Measurements from ENCODE around the gene EHD2.
"Not testable (repeated sequence)": the region's sequence is repeated elsewhere in the genome, so short reads cannot be mapped to it uniquely, and the experiment has no call there.

EHD2 gene

DNA sequence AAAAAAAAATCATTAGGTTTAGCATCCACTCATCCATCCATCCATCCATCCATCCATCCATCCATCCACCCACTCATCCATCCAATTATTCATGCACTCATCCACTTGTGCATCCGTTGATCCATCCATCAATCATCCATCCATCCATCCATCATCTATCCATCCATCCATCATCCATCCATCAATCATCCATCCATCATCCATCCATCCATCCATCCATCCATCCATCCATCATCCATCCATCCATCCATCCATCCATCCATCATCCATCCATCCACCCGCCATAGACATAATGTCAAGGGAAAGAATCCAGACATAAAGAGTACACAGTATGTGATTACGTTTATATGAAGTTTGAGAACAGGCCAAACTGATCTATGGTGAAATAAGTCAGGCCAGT lies 56.3 kb downstream of the EHD2 start:
- DNase-seq (ENCODE audit: low read depth) = no peak
- H3K4me3 ChIP-seq (ENCODE audit: low read length) = no peak overlapping the region
- TF ChIP-seq, protein P1, sequence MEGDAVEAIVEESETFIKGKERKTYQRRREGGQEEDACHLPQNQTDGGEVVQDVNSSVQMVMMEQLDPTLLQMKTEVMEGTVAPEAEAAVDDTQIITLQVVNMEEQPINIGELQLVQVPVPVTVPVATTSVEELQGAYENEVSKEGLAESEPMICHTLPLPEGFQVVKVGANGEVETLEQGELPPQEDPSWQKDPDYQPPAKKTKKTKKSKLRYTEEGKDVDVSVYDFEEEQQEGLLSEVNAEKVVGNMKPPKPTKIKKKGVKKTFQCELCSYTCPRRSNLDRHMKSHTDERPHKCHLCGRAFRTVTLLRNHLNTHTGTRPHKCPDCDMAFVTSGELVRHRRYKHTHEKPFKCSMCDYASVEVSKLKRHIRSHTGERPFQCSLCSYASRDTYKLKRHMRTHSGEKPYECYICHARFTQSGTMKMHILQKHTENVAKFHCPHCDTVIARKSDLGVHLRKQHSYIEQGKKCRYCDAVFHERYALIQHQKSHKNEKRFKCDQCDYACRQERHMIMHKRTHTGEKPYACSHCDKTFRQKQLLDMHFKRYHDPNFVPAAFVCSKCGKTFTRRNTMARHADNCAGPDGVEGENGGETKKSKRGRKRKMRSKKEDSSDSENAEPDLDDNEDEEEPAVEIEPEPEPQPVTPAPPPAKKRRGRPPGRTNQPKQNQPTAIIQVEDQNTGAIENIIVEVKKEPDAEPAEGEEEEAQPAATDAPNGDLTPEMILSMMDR (conservative IDR thresholded peaks at IDR 0.05; ENCODE audit: low read depth, low read length) = no peak

DNA sequence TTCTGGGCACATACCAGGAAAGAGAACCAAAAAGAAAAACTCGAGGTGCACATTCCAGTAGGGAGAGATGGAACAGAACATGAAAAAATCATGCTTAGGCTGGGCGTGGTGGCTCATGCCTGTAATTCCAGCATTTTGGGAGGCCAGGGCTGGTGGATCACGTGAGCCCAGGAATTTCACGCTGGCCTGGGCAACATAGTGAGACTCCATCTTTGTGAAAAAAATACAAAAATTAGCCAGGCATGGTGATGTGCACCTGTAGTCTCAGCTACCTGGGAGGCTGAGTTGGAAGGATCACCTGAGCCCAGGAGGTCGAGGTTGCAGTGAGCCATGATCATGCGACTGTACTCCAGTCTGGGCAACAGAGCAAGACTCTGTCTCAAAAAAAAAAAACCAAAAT lies 58.1 kb downstream of the EHD2 start:
- H3K4me3 ChIP-seq (ENCODE audit: low read length); DNase-seq (ENCODE audit: low read depth): not testable (repeated sequence)

DNA sequence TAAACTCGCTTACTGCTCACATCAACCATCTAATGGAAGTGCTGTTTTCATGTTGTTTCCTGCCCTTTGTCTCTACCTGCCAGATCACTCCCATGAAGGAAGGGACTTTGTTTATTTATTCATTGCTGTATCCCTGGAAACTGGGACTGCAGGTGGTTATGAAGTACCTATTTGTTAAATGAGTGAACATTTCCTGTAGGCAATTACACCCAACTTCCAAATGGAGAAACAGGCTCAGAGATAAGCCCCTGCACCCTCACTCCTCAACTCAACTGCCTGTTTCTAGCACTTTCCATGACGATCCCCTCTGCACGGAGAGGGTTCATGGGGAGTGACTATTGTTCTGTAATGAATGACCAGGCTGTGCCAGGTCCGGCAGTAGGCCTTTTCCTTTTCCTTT lies 63.3 kb downstream of the EHD2 start:
- DNase-seq (ENCODE audit: low read depth) = no peak
- TF ChIP-seq, protein P1 (conservative IDR thresholded peaks at IDR 0.05; ENCODE audit: low read depth, low read length) = no peak

DNA sequence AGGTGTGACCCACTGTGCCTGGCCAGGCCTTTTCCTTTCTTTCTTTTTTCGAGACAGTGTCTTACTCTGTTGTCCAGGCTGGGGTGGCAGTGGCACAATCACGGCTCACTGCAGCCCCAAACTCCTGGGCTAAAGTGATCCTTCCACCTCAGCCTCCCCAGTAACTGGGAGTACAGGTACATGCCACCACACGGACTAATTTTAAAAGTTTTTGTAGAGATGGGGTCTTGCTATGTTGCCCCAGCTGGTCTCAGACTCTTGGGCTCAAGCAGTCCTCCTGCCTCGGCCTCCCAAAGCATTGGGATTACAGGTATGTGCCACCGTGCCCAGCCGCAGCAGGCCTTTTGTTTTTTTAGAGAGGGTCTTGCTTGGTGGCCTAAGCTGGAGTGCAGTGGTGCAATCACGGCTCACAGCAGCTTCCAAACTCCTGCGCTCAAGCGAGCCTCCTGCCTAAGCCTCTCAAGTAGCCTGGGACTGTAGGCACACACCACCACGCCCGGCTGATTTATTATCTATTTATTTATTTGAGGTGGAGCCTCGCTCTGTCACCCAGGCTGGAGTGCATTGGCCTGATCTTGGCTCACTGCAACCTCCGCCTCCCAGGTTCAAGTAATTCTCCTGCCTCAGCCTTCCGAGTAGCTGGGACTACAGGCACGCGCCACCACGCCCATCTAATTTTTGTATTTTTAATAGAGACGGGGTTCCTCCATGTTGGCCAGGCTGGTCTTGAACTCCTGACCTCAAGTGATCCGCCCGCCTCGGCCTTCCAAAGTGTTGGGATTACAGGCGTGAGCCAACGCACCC lies 64.2 kb downstream of the EHD2 start:
- DNase-seq (ENCODE audit: low read depth) = not testable (repeated sequence)
- peak overlapping the region; percentile 85 for H3K4me3 ChIP-seq (ENCODE audit: low read length)

More for the DNA sequence above, 63.3 kb downstream of the EHD2 start:
- no peak overlapping the region for H3K4me3 ChIP-seq (ENCODE audit: low read length)

DNA sequence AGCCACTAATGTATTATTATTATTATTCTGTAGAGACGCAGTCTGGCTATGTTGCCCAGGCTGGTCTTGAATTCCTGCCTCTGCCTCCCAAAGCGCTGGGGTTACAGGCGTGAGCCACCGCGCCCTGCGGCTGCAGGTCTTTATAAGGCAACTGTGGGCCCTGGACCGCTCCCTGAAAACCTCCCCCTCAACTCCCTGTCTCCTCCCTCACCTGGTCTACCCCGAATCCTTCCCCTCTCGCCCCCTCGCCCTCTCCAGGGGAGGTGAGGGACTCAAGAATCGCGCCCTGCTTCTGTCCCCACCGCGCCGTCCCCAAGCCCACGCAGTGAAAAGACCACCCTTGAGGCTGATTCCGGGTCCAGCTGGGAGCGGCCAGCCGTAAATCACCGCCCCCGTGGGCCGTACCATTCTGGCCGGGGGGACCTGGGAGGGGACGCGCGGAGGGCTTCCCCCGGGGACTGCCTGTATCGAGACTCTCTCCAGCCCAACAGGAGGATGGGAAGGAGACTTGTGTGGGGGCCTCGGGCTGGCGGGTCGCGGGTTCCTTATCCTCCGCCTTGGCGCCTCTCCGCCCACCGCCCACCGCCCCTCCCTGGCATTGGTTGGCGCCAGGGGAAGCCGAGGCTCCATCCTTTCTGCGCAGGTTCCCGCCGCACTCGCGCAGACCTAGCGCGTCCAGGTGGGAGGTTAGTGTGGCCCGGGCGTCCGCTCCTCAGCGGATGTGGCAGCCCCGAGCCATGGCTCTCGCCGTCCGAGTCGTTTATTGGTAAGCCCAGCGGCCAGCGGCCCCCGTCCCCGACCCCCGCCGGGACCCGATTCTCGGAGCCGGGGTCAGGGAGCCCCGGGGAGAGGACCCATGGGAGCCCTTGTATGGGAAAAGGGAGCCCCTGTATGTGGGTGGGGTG lies 65.1 kb downstream of the EHD2 start, which contains the start of gene SELENOW:
Gene SELENOW (plus strand): TSS at position 655 of the 905 bp plus-strand sequence. CDS start 83 bp downstream, at position 738.
- peak within 1 kb of the TSS; percentile 85 for H3K4me3 ChIP-seq (ENCODE audit: low read length)
- no peak for DNase-seq (ENCODE audit: low read depth)
- TF ChIP-seq, protein P1 (conservative IDR thresholded peaks at IDR 0.05; ENCODE audit: low read depth, low read length) = no peak

DNA sequence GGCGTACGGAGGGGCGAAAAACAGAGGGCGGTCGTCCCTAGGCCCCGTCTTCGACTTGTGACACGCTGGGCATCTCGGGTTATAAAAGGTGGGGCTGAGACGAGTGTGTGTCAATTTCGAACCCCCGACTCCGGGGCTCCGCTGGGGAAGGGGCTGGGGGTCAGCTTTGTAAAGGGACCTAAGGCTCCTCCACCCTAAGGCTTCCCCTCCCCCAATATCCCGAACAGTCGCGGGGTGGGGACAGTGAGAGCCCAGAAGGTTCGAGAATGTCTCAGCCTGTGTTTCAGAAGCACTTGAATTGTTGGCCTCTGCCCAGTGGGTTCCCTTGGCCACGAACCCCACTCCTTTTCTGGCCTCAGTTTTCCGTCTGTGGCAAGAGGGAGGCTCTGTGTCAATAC lies 65.7 kb downstream of the EHD2 start:
- no peak for DNase-seq (ENCODE audit: low read depth)

DNA sequence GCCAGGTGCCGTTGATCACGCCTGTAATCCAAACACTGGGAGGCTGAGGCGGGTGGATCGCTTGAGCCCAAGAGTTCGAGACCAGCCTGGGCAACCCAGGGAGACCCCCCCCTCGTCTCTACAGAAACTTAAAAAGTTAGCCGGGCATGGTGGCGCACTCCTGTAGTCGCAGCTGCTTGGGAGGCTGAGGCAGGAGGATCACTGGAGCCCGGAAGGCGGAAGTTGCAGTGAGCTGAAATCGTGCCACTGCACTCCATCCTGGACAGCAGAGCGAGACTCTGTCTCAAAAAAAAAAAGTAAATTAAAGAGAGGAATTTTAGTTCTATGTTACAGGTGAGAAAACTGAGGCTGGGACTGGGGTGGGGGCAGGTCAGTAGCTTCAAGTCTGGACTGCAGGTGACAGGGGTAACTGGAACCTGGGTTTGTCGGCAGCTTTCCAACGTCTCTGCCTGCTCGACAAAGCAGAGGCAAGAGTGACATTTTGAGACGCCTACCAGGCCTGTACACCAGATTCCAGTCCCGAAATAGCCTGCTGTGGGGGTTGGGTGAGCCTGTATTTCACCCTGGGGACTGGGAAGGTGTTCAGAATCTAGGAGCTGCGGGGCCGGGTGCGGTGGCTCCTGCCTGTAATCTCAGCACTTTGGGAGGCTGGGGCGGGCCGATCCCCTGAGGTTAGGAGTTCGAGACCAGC lies 66.4 kb downstream of the EHD2 start:
- TF ChIP-seq, protein P1 (conservative IDR thresholded peaks at IDR 0.05; ENCODE audit: low read depth, low read length) = no peak
- peak overlapping the region; percentile 85 for H3K4me3 ChIP-seq (ENCODE audit: low read length)
- no peak for DNase-seq (ENCODE audit: low read depth)

More for the DNA sequence above, 65.7 kb downstream of the EHD2 start:
- TF ChIP-seq, protein P1 (conservative IDR thresholded peaks at IDR 0.05; ENCODE audit: low read depth, low read length) = no peak
- H3K4me3 ChIP-seq (ENCODE audit: low read length) = peak overlapping the region; percentile 85
